ENCODE results near the gene GPR78.

GPR78 gene

GRCh38 chr4:8614365-8615193, 34.4 kb downstream of the GPR78 start:
- H3K4me1 ChIP-seq (ENCODE audit: low read length): no peaks in the 10 kb centered on the region
- no peaks in the 10 kb centered on the region for H3K9me3 ChIP-seq (replicated peaks; ENCODE audit: insufficient read depth, low read length)
- H3K27me3 ChIP-seq (replicated peaks; ENCODE audit: insufficient read depth, low read length): peaks cover 95% of the 10 kb centered on the region
- no peak overlapping the region for H3K4me2 ChIP-seq (ENCODE audit: low read depth, low read length)
- no peak overlapping the region for H2AFZ ChIP-seq (ENCODE audit: low read length)
- DNase-seq: no peak
- no peaks in the 10 kb centered on the region for H3K79me2 ChIP-seq (ENCODE audit: low read length)
- no peaks in the 10 kb centered on the region for H3F3A ChIP-seq (ENCODE audit: insufficient read depth, low read length)
- no peak for TF ChIP-seq EZH2phosphoT487 (IDR thresholded peaks at IDR 0.05; ENCODE audit: low read length)
- no peak for TF ChIP-seq EZH2 (optimal IDR thresholded peaks at IDR 0.05; ENCODE audit: low read depth, low read length)
- TF ChIP-seq, protein P1, sequence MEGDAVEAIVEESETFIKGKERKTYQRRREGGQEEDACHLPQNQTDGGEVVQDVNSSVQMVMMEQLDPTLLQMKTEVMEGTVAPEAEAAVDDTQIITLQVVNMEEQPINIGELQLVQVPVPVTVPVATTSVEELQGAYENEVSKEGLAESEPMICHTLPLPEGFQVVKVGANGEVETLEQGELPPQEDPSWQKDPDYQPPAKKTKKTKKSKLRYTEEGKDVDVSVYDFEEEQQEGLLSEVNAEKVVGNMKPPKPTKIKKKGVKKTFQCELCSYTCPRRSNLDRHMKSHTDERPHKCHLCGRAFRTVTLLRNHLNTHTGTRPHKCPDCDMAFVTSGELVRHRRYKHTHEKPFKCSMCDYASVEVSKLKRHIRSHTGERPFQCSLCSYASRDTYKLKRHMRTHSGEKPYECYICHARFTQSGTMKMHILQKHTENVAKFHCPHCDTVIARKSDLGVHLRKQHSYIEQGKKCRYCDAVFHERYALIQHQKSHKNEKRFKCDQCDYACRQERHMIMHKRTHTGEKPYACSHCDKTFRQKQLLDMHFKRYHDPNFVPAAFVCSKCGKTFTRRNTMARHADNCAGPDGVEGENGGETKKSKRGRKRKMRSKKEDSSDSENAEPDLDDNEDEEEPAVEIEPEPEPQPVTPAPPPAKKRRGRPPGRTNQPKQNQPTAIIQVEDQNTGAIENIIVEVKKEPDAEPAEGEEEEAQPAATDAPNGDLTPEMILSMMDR (IDR thresholded peaks at IDR 0.05; ENCODE audit: low read length): no peak
- no peak overlapping the region for H3K9ac ChIP-seq (ENCODE audit: low read length)
- no peaks in the 10 kb centered on the region for H3K36me3 ChIP-seq (replicated peaks; ENCODE audit: insufficient read depth, low read length)
- no peak overlapping the region for H3K4me3 ChIP-seq (ENCODE audit: low read length)
- no peak overlapping the region for H3K27ac ChIP-seq (ENCODE audit: low read length)
- no peaks in the 10 kb centered on the region for H3K9me2 ChIP-seq (replicated peaks; ENCODE audit: insufficient read depth, low read length)
- no peaks in the 10 kb centered on the region for H4K20me1 ChIP-seq (ENCODE audit: insufficient read depth, low read length)

DNA sequence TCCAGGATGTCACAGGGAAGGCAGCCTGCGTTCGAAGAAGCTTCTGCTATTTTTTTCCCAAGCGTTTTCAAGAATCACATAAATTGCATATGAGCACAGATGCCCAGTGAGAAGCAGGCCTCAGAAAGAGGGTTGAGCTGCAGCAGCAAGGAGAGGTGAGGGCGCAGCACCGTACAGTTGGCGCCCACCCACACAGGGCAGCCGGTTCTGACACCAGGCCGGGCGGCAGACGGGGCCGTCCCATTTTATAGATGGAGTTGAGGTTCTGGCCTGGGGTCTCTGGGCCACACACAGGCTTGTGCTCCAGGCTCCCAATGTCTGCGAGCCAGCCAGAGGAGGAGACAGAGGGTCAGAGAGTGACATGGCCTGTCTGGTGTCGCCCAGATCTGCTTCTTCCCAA, 35.2 kb downstream of the GPR78 start:
- peaks cover 92% of the 10 kb centered on the region for H3K27me3 ChIP-seq (replicated peaks; ENCODE audit: insufficient read depth, low read length)

DNA sequence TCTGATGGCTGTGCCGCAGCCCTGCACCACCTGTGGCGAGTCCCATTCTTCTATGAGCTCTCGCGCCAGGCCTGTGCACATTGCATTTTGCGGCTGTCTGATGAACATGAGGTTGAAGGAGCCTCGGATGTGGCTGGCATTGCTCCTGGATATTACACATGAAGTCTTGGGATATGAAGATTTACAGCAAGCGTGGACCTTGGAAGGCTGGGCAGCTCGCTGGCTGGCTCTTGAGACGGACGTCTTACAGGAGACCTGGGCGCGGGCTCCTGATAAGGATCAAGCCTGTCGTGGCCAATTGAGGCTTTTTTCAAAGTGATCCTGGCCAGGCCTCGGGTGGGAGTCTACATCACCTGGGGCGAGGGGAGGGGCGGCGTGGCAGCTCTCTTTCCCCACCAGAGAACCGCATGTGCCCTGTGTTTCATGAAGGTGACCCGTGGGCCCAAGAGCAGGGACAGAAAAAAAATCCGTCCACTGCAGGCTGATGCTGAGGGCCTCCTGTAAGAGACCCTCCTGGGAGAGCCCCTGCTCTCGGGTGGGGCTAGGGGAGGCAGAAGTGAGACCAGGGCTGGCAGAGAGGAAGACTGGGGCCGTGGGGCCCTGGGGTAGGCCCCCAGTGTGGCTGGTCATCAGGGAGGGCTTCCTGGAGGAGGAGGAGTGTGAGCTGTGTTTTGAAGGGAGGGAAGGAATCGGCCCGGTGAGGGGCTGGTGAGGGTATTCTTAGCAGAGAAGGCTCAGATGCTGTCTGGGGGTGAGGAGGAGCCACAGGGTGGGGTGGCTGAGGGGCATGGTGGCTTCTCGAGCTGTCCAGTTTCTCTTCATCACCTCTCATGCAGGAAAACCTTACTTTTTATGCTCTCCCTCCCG, 36.0 kb downstream of the GPR78 start:
- Histone ChIP-seq H2AFZ (ENCODE audit: low read length) (no peak overlapping the region), H3K27ac (ENCODE audit: low read length) (no peak overlapping the region), H3K4me1 (ENCODE audit: low read length) (no peaks in the 10 kb centered on the region), H3K27me3 (replicated peaks; ENCODE audit: insufficient read depth, low read length) (peaks cover 85% of the 10 kb centered on the region), H3K36me3 (replicated peaks; ENCODE audit: insufficient read depth, low read length) (no peaks in the 10 kb centered on the region), H3K4me3 (ENCODE audit: low read length) (no peak overlapping the region), H3K79me2 (ENCODE audit: low read length) (no peaks in the 10 kb centered on the region), H3F3A (ENCODE audit: insufficient read depth, low read length) (no peaks in the 10 kb centered on the region), H3K9me3 (replicated peaks; ENCODE audit: insufficient read depth, low read length) (no peaks in the 10 kb centered on the region), H3K9me2 (replicated peaks; ENCODE audit: insufficient read depth, low read length) (no peaks in the 10 kb centered on the region), H3K9ac (ENCODE audit: low read length) (no peak overlapping the region), H4K20me1 (ENCODE audit: insufficient read depth, low read length) (no peaks in the 10 kb centered on the region), H3K4me2 (ENCODE audit: low read depth, low read length) (no peak overlapping the region)
- no peak for DNase-seq
- TF ChIP-seq EZH2phosphoT487 (IDR thresholded peaks at IDR 0.05; ENCODE audit: low read length): no peak
- no peak for TF ChIP-seq EZH2 (optimal IDR thresholded peaks at IDR 0.05; ENCODE audit: low read depth, low read length)
- TF ChIP-seq, protein P1 (IDR thresholded peaks at IDR 0.05; ENCODE audit: low read length): no peak

More for the DNA sequence above, 35.2 kb downstream of the GPR78 start:
- TF ChIP-seq EZH2phosphoT487 (IDR thresholded peaks at IDR 0.05; ENCODE audit: low read length): no peak
- no peak for TF ChIP-seq EZH2 (optimal IDR thresholded peaks at IDR 0.05; ENCODE audit: low read depth, low read length)
- TF ChIP-seq, protein P1 (IDR thresholded peaks at IDR 0.05; ENCODE audit: low read length): no peak
- no peak overlapping the region for H3K4me3 ChIP-seq (ENCODE audit: low read length)
- H3K4me1 ChIP-seq (ENCODE audit: low read length): no peaks in the 10 kb centered on the region
- H3K9ac ChIP-seq (ENCODE audit: low read length): no peak overlapping the region
- no peaks in the 10 kb centered on the region for H3K36me3 ChIP-seq (replicated peaks; ENCODE audit: insufficient read depth, low read length)
- H3K9me2 ChIP-seq (replicated peaks; ENCODE audit: insufficient read depth, low read length): no peaks in the 10 kb centered on the region
- no peaks in the 10 kb centered on the region for H3F3A ChIP-seq (ENCODE audit: insufficient read depth, low read length)
- H2AFZ ChIP-seq (ENCODE audit: low read length): no peak overlapping the region
- H4K20me1 ChIP-seq (ENCODE audit: insufficient read depth, low read length): no peaks in the 10 kb centered on the region
- no peaks in the 10 kb centered on the region for H3K9me3 ChIP-seq (replicated peaks; ENCODE audit: insufficient read depth, low read length)
- H3K27ac ChIP-seq (ENCODE audit: low read length): no peak overlapping the region
- H3K4me2 ChIP-seq (ENCODE audit: low read depth, low read length): no peak overlapping the region
- no peaks in the 10 kb centered on the region for H3K79me2 ChIP-seq (ENCODE audit: low read length)
- DNase-seq: no peak

All from MM.1S (cell line).